Right cardiac atrium (tissue), 5 donors: Measurements from ENCODE around the gene SELENOF. TPM values are rescaled to one million over a fixed set of nuclear protein-coding genes. Genes with fewer than 3 reads are reported as not detected.
A peak's percentile ranks its signal among the peaks of the same experiment; 100 is the strongest.

Experiments
- ATAC-seq, 2 donors: fragments of 200-7000 bp; cut with Tn5 transposase; one replicate each; pipeline versions ENCODE4 v1.8.0 to v1.9.1; 2020; ENCODE audit warnings: moderate library complexity in 2 of 2, mild to moderate bottlenecking in 1 of 2
- DNase-seq, 3 donors: peaks; one replicate each; pipeline ENCODE4 v3.0.0-alpha.2; 2020
- H3K27ac ChIP-seq: one replicate; pipeline ENCODE4 v1.5.1; 2013; ENCODE audit warnings: mild to moderate bottlenecking, low read length, control low read depth, moderate library complexity
- H3K27me3 ChIP-seq: one replicate; pipeline ENCODE4 v1.6.1; 2013; ENCODE audit not compliant: control insufficient read depth, insufficient read depth
- H3K4me1 ChIP-seq: one replicate; pipeline ENCODE4 v1.6.1; 2013; ENCODE audit warnings: low read length; ENCODE audit not compliant: control insufficient read depth, insufficient read depth
- H3K4me3 ChIP-seq: one replicate; pipeline ENCODE4 v1.5.1; 2013; ENCODE audit warnings: low read length, control low read depth
- H3K9me3 ChIP-seq: one replicate; pipeline ENCODE4 v1.6.1; 2013; ENCODE audit warnings: low read length; ENCODE audit not compliant: control insufficient read depth
- WGBS: extraction: QIAGEN DNeasy Blood & Tissue Kit; methylation state at CpG from one replicate; pipeline ENCODE4 v1.1.7; 2013; 5-methylcytosine and 5-hydroxymethylcytosine counted together
- intact Hi-C, 4 donors: fragments of 100-400 bp; cut with DNase I; formaldehyde crosslinking; loops; one replicate each; pipeline versions ENCODE4 v1.11.0 to v1.14.0; 2022 to 2023
- long read RNA-seq, 4 donors: library from polyadenylated mRNA; unstranded; transcript quantifications; one replicate each; pipeline ENCODE4 v2.0.0, GENCODE V29; 2020 to 2021
- polyA plus RNA-seq: library from polyadenylated mRNA; stranded (reverse); fragments of 200-250 nt; gene quantifications from one replicate; pipeline ENCODE4 v1.2.3, GENCODE V29; 2013
- total RNA-seq, 4 donors: library from RNA; stranded (reverse); fragmentation: NEBNext Ultra II Directional; extraction: Animal tissue kit (Norgen Biotek cat#: 25700); gene quantifications; one replicate each; pipeline ENCODE4 v1.2.1, GENCODE V29; 2021
- donor health status: healthy with polysubstance abuse.
- donor health status: DM: no; HTN: yes; CAD: no.
- donor health status: DM: no; HTN: no; CAD: no.
- donor health status: DM: no; HTN: yes; CAD: no; lungs with severe emphysema.
- donor health status: DM: yes; HTN: yes; CAD: no.

The SELENOF gene
- total RNA-seq (100 to 1,000 TPM in 3 of 4 donors, 10 to 100 TPM in 1; 90.8 to 119 (median 108) TPM), polyA plus RNA-seq (95.6 TPM)
- long read RNA-seq, donor 1, transcript SELENOF-201 (5 exons, 1,781 nt): major isoform, 101 of 115 reads
- long read RNA-seq, donor 1, partial matches to known transcripts: 1 of 115 reads
- long read RNA-seq, donor 1, other reads (novel, unspliced or antisense): 6 of 115 reads
- long read RNA-seq, donor 2, transcript SELENOF-201 (5 exons, 1,781 nt): major isoform, 25 of 36 reads
- long read RNA-seq, donor 2, partial matches to known transcripts: 1 of 36 reads
- long read RNA-seq, donor 2, other reads (novel, unspliced or antisense): 5 of 36 reads
- long read RNA-seq, donor 3, transcript SELENOF-201 (5 exons, 1,781 nt): major isoform, 212 of 242 reads
- long read RNA-seq, donor 3, transcript SELENOF-202 (4 exons, 1,220 nt): minor isoform, 11 of 242 reads
- long read RNA-seq, donor 3, partial matches to known transcripts: 5 of 242 reads
- long read RNA-seq, donor 3, other reads (novel, unspliced or antisense): 11 of 242 reads
- long read RNA-seq, donor 4, transcript SELENOF-201 (5 exons, 1,781 nt): major isoform, 24 of 24 reads
- long read RNA-seq, donor 4, partial matches to known transcripts: 0 of 24 reads
- long read RNA-seq, donor 4, other reads (novel, unspliced or antisense): 0 of 24 reads

- ATAC-seq: peak; percentile 98 to 99
- intact Hi-C loops: no loop called here
- peak within 1 kb of the TSS; percentile 98 for H3K27ac ChIP-seq
- peak within 1 kb of the TSS; percentile 93 for H3K4me3 ChIP-seq
- peak; percentile 99 to 100 (median 99) for DNase-seq
- no peaks in the 10 kb centered on the region for H3K9me3 ChIP-seq
- WGBS: under 1% methylated on average over 44 of the region's 44 CpGs
- H3K4me1 ChIP-seq: peaks cover 3% of the 10 kb centered on the region
- H3K27me3 ChIP-seq: no peaks in the 10 kb centered on the region
Measured at GRCh38 chr1:86913896-86914600, at the start of gene SELENOF. Gene SELENOF, minus strand, starts transcription at chr1:86914126. Its CDS starts 15 bp downstream, at chr1:86914111.

GRCh38 chr1:86960548-86960947 is 46.6 kb upstream of the SELENOF start:
- Histone ChIP-seq H3K4me1 (no peaks in the 10 kb centered on the region), H3K4me3 (no peak overlapping the region), H3K27ac (no peak overlapping the region), H3K9me3 (no peaks in the 10 kb centered on the region), H3K27me3 (no peaks in the 10 kb centered on the region)
- intact Hi-C loops: no loop called here
- ATAC-seq (no peak), DNase-seq (no peak)

GRCh38 chr1:86957221-86957620 is 43.3 kb upstream of the SELENOF start:
- H3K4me3 ChIP-seq: no peak overlapping the region
- DNase-seq (no peak), ATAC-seq (no peak)
- no peaks in the 10 kb centered on the region for H3K9me3 ChIP-seq
- intact Hi-C loops: no loop called here
- no peak overlapping the region for H3K27ac ChIP-seq
- no peaks in the 10 kb centered on the region for H3K4me1 ChIP-seq
- H3K27me3 ChIP-seq: no peaks in the 10 kb centered on the region

GRCh38 chr1:86956221-86956620 is 42.3 kb upstream of the SELENOF start:
- H3K9me3 ChIP-seq: no peaks in the 10 kb centered on the region
- no peak overlapping the region for H3K27ac ChIP-seq
- H3K27me3 ChIP-seq: no peaks in the 10 kb centered on the region
- no peaks in the 10 kb centered on the region for H3K4me1 ChIP-seq
- DNase-seq: no peak
- H3K4me3 ChIP-seq: no peak overlapping the region
- ATAC-seq: no peak
- intact Hi-C loops: no loop called here

GRCh38 chr1:86955678-86956077 is 41.8 kb upstream of the SELENOF start:
- 85% methylated on average over 3 of the region's 3 CpGs for WGBS
- ATAC-seq: no peak
- DNase-seq: no peak
- Histone ChIP-seq H3K9me3 (no peaks in the 10 kb centered on the region), H3K4me3 (no peak overlapping the region), H3K4me1 (no peaks in the 10 kb centered on the region), H3K27ac (no peak overlapping the region), H3K27me3 (no peaks in the 10 kb centered on the region)
- intact Hi-C loops: no loop called here

GRCh38 chr1:86953167-86953566 is 39.2 kb upstream of the SELENOF start:
- Histone ChIP-seq H3K9me3 (no peaks in the 10 kb centered on the region), H3K4me3 (no peak overlapping the region), H3K4me1 (no peaks in the 10 kb centered on the region), H3K27ac (no peak overlapping the region), H3K27me3 (no peaks in the 10 kb centered on the region)
- no peak for ATAC-seq
- WGBS: 51% methylated on average over 3 of the region's 3 CpGs
- DNase-seq: no peak
- intact Hi-C loops: no loop called here

GRCh38 chr1:86951430-86951829 is 37.5 kb upstream of the SELENOF start:
- WGBS: 83% methylated on average over 1 of the region's 1 CpG
- H3K9me3 ChIP-seq: no peaks in the 10 kb centered on the region
- H3K27me3 ChIP-seq: no peaks in the 10 kb centered on the region
- no peak overlapping the region for H3K27ac ChIP-seq
- no peak for ATAC-seq
- H3K4me3 ChIP-seq: no peak overlapping the region
- DNase-seq: no peak
- intact Hi-C loops: no loop called here
- peaks cover 1% of the 10 kb centered on the region for H3K4me1 ChIP-seq

- H3K27me3 ChIP-seq: no peaks in the 10 kb centered on the region
- H3K4me1 ChIP-seq: peaks cover 1% of the 10 kb centered on the region
- no peak for ATAC-seq
- H3K4me3 ChIP-seq: no peak overlapping the region
- H3K27ac ChIP-seq: no peak overlapping the region
- no peaks in the 10 kb centered on the region for H3K9me3 ChIP-seq
- 86% methylated on average over 5 of the region's 5 CpGs for WGBS
- intact Hi-C loops: no loop called here
- DNase-seq: no peak
Measured at GRCh38 chr1:86950712-86951419, 36.9 kb upstream of the SELENOF start.

GRCh38 chr1:86948212-86948611 is 34.3 kb upstream of the SELENOF start:
- WGBS: 54% methylated on average over 5 of the region's 5 CpGs
- intact Hi-C loops: no loop called here
- DNase-seq (peak; percentile 27 to 77 (median 50)), ATAC-seq (peak; percentile 78 to 92)
- Histone ChIP-seq H3K27me3 (no peaks in the 10 kb centered on the region), H3K27ac (no peak overlapping the region), H3K4me1 (peaks cover 1% of the 10 kb centered on the region), H3K4me3 (no peak overlapping the region), H3K9me3 (no peaks in the 10 kb centered on the region)

- intact Hi-C loops: no loop called here
- DNase-seq (no peak), ATAC-seq (no peak)
- H3K27ac ChIP-seq: no peak overlapping the region
- peaks cover 1% of the 10 kb centered on the region for H3K4me1 ChIP-seq
- H3K4me3 ChIP-seq: no peak overlapping the region
- H3K9me3 ChIP-seq: no peaks in the 10 kb centered on the region
- no peaks in the 10 kb centered on the region for H3K27me3 ChIP-seq
Measured at GRCh38 chr1:86942743-86943142, 28.8 kb upstream of the SELENOF start.

- H3K9me3 ChIP-seq: no peaks in the 10 kb centered on the region
- ATAC-seq (no peak), DNase-seq (no peak)
- 39% methylated on average over 1 of the region's 1 CpG for WGBS
- H3K4me1 ChIP-seq: peaks cover 1% of the 10 kb centered on the region
- intact Hi-C loops: no loop called here
- no peak overlapping the region for H3K27ac ChIP-seq
- H3K27me3 ChIP-seq: no peaks in the 10 kb centered on the region
- no peak overlapping the region for H3K4me3 ChIP-seq
Measured at GRCh38 chr1:86942042-86942441, 28.1 kb upstream of the SELENOF start.
